Omental fat pad (tissue), 4 donors: ENCODE data around the gene CCS. TPM values are rescaled to one million over a fixed set of nuclear protein-coding genes. Genes with fewer than 3 reads are reported as not detected.
"Not testable (repeated sequence)": the region's sequence is repeated elsewhere in the genome, so short reads cannot be mapped to it uniquely, and the experiment has no call there.

Experiments
- ATAC-seq: fragments of 150-250 bp; one replicate; pipeline ENCODE4 v1.9.1; 2016; ENCODE audit warnings: mild to moderate bottlenecking, moderate library complexity; ENCODE audit not compliant: low FRiP score
- DNase-seq: peaks from one replicate; pipeline ENCODE4 v3.0.0-alpha.2; 2019; ENCODE audit warnings: low spot score
- CTCF ChIP-seq, 3 donors: fragments of 450-650 bp; IDR thresholded peaks; one replicate each; pipeline ENCODE4 v1.5.1; 2016 to 2017; ENCODE audit warnings: antibody characterized with exemption in 3 of 3, mild to moderate bottlenecking in 3 of 3, moderate library complexity in 2 of 3
- total RNA-seq, 4 donors: library from RNA; depleted of rRNA; stranded (reverse); fragments of >200 nt; gene quantifications; one replicate each; pipeline ENCODE4 v1.1.0, GENCODE V29; 2016

The CCS gene, protein sequence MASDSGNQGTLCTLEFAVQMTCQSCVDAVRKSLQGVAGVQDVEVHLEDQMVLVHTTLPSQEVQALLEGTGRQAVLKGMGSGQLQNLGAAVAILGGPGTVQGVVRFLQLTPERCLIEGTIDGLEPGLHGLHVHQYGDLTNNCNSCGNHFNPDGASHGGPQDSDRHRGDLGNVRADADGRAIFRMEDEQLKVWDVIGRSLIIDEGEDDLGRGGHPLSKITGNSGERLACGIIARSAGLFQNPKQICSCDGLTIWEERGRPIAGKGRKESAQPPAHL
- 10 to 100 TPM; 19.0 to 42.4 (median 21.7) TPM for total RNA-seq

GRCh38 chr11:66592457-66593302 is at the start of gene CCS, which contains the start of gene CCDC87:
Gene CCS, plus strand, starts transcription at chr11:66593185. Its CDS starts 77 bp downstream, at chr11:66593262.
Gene CCDC87, minus strand, starts transcription at chr11:66593063. Its CDS starts 48 bp downstream, at chr11:66593015.
- ATAC-seq = peak; percentile 98
- peak in 2 of 3 donors; percentile 19 to 29 for TF ChIP-seq CTCF (IDR thresholded peaks at IDR 0.05)
- DNase-seq = peak; percentile 97

GRCh38 chr11:66543263-66544107 is 49.5 kb upstream of the CCS start:
- no peak for DNase-seq
- no peak for TF ChIP-seq CTCF (IDR thresholded peaks at IDR 0.05)
- ATAC-seq = no peak

GRCh38 chr11:66544952-66545351 is 48.0 kb upstream of the CCS start:
- ATAC-seq, DNase-seq: not testable (repeated sequence)

- DNase-seq (peak; percentile 83), ATAC-seq (peak; percentile 98)
- TF ChIP-seq CTCF (IDR thresholded peaks at IDR 0.05) = no peak
Measured at GRCh38 chr11:66545701-66546367, 47.2 kb upstream of the CCS start, which contains the start of gene ZDHHC24. Gene ZDHHC24, minus strand, starts transcription at chr11:66546048. Its CDS starts 45 bp downstream, at chr11:66546003.

- ATAC-seq (no peak), DNase-seq (no peak)
- TF ChIP-seq CTCF (IDR thresholded peaks at IDR 0.05) = no peak
Measured at GRCh38 chr11:66546368-66546965, 46.5 kb upstream of the CCS start, which contains the start of gene ACTN3. Gene ACTN3, plus strand, starts transcription at chr11:66546903. Its CDS starts 35 bp downstream, at chr11:66546938.

- no peak for ATAC-seq
Measured at GRCh38 chr11:66546966-66547661, 45.9 kb upstream of the CCS start.

More at GRCh38 chr11:66546966-66547661, 45.9 kb upstream of the CCS start:
- no peak for TF ChIP-seq CTCF (IDR thresholded peaks at IDR 0.05)
- DNase-seq = no peak
